ENCODE data around the gene KBTBD2. TPM values are rescaled to one million over a fixed set of nuclear protein-coding genes. Genes with fewer than 3 reads are reported as not detected.
"Not testable (repeated sequence)": the region's sequence is repeated elsewhere in the genome, so short reads cannot be mapped to it uniquely, and the experiment has no call there.

KBTBD2 gene
- total RNA-seq, 1 experiment from 2014 or later: 58.7 TPM

DNA sequence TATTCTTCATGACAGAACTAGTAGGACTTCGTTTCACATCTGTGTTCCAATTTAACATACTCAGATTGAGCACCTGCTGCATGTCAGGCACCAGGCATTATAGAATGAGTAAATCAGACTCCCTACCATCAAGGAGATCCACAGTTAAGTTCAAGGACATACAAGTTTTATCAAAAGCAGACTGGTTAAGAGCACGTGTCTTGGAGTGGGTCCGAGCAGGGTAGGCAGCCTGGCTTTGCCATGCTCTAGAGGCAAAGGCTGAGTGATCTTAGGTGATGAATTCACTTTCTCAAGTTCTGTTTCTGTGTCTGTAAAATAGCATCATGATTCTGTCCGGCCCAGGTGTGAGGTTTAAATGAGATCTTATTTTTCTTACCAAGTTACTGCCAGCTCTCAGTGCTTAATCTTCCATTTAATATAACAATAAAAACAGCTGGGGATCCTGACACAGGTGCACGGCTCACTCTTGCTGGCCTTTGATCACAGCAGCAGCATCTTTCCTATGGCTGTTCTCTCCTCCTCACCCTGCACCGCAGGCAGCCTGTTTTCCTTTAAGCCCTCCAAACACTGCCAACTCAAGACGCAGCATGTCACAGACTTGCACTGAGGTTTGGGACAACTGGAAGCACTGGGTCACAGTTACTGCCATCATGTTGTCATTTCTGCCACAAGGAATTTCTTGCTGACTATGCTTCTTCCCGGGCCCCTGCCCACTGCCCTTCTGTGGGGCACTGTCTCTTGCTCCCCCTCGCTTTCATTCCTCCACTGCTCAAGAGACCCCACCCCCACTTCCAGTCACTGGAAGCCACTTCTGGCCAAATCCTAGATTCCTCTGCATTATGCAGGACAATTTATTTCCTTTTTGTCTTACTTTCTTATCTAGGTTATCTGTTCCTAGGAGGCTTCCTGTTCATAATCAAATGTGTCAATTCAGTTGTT, 35.5 kb downstream of the KBTBD2 start:
- H3K9me3 Mint-ChIP-seq (ENCODE audit: low read depth, unreplicated experiment); DNase-seq; H3K27me3 Mint-ChIP-seq (ENCODE audit: unreplicated experiment); CTCF ChIA-PET; BruUV-seq (replicated peaks); H3K36me3 Mint-ChIP-seq (ENCODE audit: insufficient read depth, unreplicated experiment); intact Hi-C loops (cut with micrococcal nuclease; ENCODE audit: unreplicated experiment); H3K4me3 Mint-ChIP-seq (ENCODE audit: low read depth, unreplicated experiment); H3K27ac Mint-ChIP-seq (ENCODE audit: unreplicated experiment); H3K4me1 Mint-ChIP-seq (ENCODE audit: low read depth, unreplicated experiment): not testable (repeated sequence)

DNA sequence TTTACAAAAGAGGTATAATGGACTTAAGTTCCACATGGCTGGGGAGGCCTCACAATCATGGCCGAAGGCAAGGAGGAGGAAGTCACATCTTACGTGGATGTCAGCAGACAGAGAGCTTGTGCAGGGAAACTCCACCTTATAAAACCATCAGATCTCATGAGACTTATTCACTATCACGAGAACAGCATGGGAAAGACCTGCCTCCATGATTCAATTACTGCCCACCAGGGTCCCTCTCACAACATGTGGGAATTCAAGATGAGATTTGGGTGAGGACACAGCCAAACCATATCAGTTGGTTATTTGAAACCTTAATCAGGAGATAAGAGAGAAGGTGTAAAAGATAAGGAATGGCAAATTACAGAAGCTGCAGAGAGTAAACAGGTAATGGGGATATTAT, 40.9 kb downstream of the KBTBD2 start:
- H3K27me3 Mint-ChIP-seq (ENCODE audit: unreplicated experiment); H3K9me3 Mint-ChIP-seq (ENCODE audit: low read depth, unreplicated experiment); intact Hi-C loops (cut with micrococcal nuclease; ENCODE audit: unreplicated experiment); H3K27ac Mint-ChIP-seq (ENCODE audit: unreplicated experiment); H3K36me3 Mint-ChIP-seq (ENCODE audit: insufficient read depth, unreplicated experiment); H3K4me3 Mint-ChIP-seq (ENCODE audit: low read depth, unreplicated experiment); DNase-seq; CTCF ChIA-PET; H3K4me1 Mint-ChIP-seq (ENCODE audit: low read depth, unreplicated experiment); BruUV-seq (replicated peaks): not testable (repeated sequence)

GRCh38 chr7:32848655-32849054, 42.9 kb downstream of the KBTBD2 start:
- H3K27me3 Mint-ChIP-seq (ENCODE audit: unreplicated experiment); H3K4me1 Mint-ChIP-seq (ENCODE audit: low read depth, unreplicated experiment); H3K9me3 Mint-ChIP-seq (ENCODE audit: low read depth, unreplicated experiment); H3K27ac Mint-ChIP-seq (ENCODE audit: unreplicated experiment); BruUV-seq (replicated peaks); H3K36me3 Mint-ChIP-seq (ENCODE audit: insufficient read depth, unreplicated experiment); DNase-seq; H3K4me3 Mint-ChIP-seq (ENCODE audit: low read depth, unreplicated experiment): not testable (repeated sequence)
- CTCF ChIA-PET: interaction anchor here (2.6 kb wide), 1 partner anchor 260 kb away, joined by 21 read pairs; the partner anchor contains the start of gene RP9
- intact Hi-C loops (cut with micrococcal nuclease; ENCODE audit: unreplicated experiment): loop anchor here (5.0 kb wide), 1 partner anchor 259 kb away; the partner anchor contains the start of gene RP9

DNA sequence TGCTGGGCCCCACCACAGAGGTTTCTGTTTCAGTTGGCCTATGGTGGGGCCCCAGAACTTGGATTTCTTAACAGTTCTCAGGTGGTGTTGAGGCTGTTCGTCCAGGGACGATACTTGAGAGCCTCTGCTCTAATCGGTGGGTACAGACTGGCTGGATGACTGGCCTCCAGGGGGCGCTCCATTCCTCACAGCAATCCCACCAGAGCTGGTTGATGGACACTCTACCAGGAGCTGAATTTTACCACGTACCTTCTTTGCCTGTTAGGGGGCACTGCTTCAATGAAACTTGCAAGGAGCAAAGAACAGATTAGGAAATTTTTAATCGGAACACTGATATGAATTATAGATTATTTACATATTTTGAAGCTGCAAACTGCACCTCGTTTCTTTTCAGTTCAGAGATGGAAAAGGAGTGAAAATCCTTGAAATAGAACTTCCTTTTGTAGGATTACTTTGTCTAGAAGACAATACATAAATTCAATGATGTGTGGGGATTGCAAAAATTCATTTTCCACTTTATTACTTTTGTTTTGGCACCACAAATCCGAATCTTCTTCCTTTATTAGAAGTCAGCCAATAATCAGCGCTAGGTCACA, 44.8 kb downstream of the KBTBD2 start:
- H3K4me1 Mint-ChIP-seq (ENCODE audit: low read depth, unreplicated experiment): no peaks in the 10 kb centered on the region
- H3K4me3 Mint-ChIP-seq (ENCODE audit: low read depth, unreplicated experiment): no peak overlapping the region
- no peak overlapping the region for H3K27ac Mint-ChIP-seq (ENCODE audit: unreplicated experiment)
- BruUV-seq (replicated peaks): no TSS peak
- no peaks in the 10 kb centered on the region for H3K27me3 Mint-ChIP-seq (ENCODE audit: unreplicated experiment)
- CTCF ChIA-PET: interaction anchor here (0.7 to 2.6 kb wide), 15 partner anchors 11 to 262 kb away, joined by 3 to 21 read pairs (median 5); partner anchors contain the start of genes FKBP9, KBTBD2 and RP9
- TF ChIP-seq, protein P1, sequence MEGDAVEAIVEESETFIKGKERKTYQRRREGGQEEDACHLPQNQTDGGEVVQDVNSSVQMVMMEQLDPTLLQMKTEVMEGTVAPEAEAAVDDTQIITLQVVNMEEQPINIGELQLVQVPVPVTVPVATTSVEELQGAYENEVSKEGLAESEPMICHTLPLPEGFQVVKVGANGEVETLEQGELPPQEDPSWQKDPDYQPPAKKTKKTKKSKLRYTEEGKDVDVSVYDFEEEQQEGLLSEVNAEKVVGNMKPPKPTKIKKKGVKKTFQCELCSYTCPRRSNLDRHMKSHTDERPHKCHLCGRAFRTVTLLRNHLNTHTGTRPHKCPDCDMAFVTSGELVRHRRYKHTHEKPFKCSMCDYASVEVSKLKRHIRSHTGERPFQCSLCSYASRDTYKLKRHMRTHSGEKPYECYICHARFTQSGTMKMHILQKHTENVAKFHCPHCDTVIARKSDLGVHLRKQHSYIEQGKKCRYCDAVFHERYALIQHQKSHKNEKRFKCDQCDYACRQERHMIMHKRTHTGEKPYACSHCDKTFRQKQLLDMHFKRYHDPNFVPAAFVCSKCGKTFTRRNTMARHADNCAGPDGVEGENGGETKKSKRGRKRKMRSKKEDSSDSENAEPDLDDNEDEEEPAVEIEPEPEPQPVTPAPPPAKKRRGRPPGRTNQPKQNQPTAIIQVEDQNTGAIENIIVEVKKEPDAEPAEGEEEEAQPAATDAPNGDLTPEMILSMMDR (IDR thresholded peaks at IDR 0.05; ENCODE audit: unreplicated experiment): peak; percentile 98
- intact Hi-C loops (cut with micrococcal nuclease; ENCODE audit: unreplicated experiment): loop anchor here (5.0 kb wide), 1 partner anchor 261 kb away; the partner anchor contains the start of gene RP9
- H3K9me3 Mint-ChIP-seq (ENCODE audit: low read depth, unreplicated experiment): no peaks in the 10 kb centered on the region
- DNase-seq: peak; percentile 96
- no peaks in the 10 kb centered on the region for H3K36me3 Mint-ChIP-seq (ENCODE audit: insufficient read depth, unreplicated experiment)

DNA sequence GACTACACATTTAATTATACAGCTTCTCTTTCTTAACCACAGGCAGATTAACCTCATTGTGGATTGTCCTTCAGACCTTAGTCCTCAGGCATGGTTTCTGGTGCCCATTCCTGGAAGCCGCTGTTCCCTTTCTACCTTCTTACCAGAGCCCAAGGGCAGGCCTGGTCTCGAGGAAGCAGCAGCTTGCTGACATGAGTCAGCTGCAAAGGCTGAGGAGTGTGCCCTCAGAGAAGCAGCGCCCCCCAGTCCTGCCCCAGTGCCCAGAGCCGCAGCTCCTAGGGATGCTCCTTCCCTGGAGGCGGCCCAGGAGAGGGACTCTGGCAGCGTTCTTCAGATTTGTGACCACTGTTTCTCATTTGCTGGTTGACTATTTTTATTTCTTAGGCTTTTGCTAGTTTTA, 46.8 kb downstream of the KBTBD2 start:
- CTCF ChIA-PET; H3K9me3 Mint-ChIP-seq (ENCODE audit: low read depth, unreplicated experiment): not testable (repeated sequence)

DNA sequence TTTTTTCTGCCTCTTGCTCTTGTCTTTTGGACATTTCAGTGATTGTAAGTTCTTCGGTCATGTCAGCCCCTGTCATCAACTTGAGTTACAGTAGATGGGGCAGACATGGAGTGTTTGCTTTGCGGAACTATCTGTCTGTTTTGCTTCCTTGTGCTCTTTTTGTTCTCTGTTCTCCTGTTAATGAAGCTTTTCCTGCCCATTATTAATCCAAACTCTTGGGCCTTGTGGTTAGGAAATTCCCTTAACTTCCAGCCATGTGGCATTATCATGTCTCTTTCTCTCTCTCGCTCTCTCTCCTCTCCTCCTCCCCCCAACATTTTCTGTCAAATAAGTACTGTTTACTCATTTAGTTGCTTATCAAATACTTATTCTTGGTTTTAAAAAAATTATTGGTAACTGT, 47.8 kb downstream of the KBTBD2 start:
- DNase-seq; H3K36me3 Mint-ChIP-seq (ENCODE audit: insufficient read depth, unreplicated experiment); CTCF ChIA-PET; H3K27me3 Mint-ChIP-seq (ENCODE audit: unreplicated experiment); H3K27ac Mint-ChIP-seq (ENCODE audit: unreplicated experiment); intact Hi-C loops (cut with micrococcal nuclease; ENCODE audit: unreplicated experiment); H3K4me1 Mint-ChIP-seq (ENCODE audit: low read depth, unreplicated experiment); H3K9me3 Mint-ChIP-seq (ENCODE audit: low read depth, unreplicated experiment); BruUV-seq (replicated peaks); H3K4me3 Mint-ChIP-seq (ENCODE audit: low read depth, unreplicated experiment): not testable (repeated sequence)

More for the DNA sequence above, 46.8 kb downstream of the KBTBD2 start:
- H3K36me3 Mint-ChIP-seq (ENCODE audit: insufficient read depth, unreplicated experiment); H3K4me1 Mint-ChIP-seq (ENCODE audit: low read depth, unreplicated experiment); H3K27me3 Mint-ChIP-seq (ENCODE audit: unreplicated experiment); DNase-seq; BruUV-seq (replicated peaks); H3K27ac Mint-ChIP-seq (ENCODE audit: unreplicated experiment); H3K4me3 Mint-ChIP-seq (ENCODE audit: low read depth, unreplicated experiment): not testable (repeated sequence)
- intact Hi-C loops (cut with micrococcal nuclease; ENCODE audit: unreplicated experiment): loop anchor here (5.0 kb wide), 1 partner anchor 263 kb away; the partner anchor contains the start of gene RP9

GRCh38 chr7:32839846-32840245, 51.7 kb downstream of the KBTBD2 start:
- H3K27me3 Mint-ChIP-seq (ENCODE audit: unreplicated experiment); intact Hi-C loops (cut with micrococcal nuclease; ENCODE audit: unreplicated experiment); BruUV-seq (replicated peaks); H3K27ac Mint-ChIP-seq (ENCODE audit: unreplicated experiment); H3K36me3 Mint-ChIP-seq (ENCODE audit: insufficient read depth, unreplicated experiment); H3K9me3 Mint-ChIP-seq (ENCODE audit: low read depth, unreplicated experiment); DNase-seq; H3K4me3 Mint-ChIP-seq (ENCODE audit: low read depth, unreplicated experiment); CTCF ChIA-PET; H3K4me1 Mint-ChIP-seq (ENCODE audit: low read depth, unreplicated experiment): not testable (repeated sequence)

- intact Hi-C loops (cut with micrococcal nuclease; ENCODE audit: unreplicated experiment); H3K27ac Mint-ChIP-seq (ENCODE audit: unreplicated experiment); H3K9me3 Mint-ChIP-seq (ENCODE audit: low read depth, unreplicated experiment); DNase-seq; CTCF ChIA-PET; H3K4me1 Mint-ChIP-seq (ENCODE audit: low read depth, unreplicated experiment); BruUV-seq (replicated peaks); H3K4me3 Mint-ChIP-seq (ENCODE audit: low read depth, unreplicated experiment); H3K36me3 Mint-ChIP-seq (ENCODE audit: insufficient read depth, unreplicated experiment); H3K27me3 Mint-ChIP-seq (ENCODE audit: unreplicated experiment): not testable (repeated sequence)
These were observed 62.4 kb downstream of the KBTBD2 start for GRCh38 chr7:32828996-32829752.
